HG03342 (cell line): ENCODE data around the gene DPH3.

Experiments used
- ATAC-seq: cut with Tn5 transposase; IDR thresholded peaks from one replicate; pipeline ENCODE4 v1.9.1; 2021; ENCODE audit warnings: mild to moderate bottlenecking, moderate library complexity; ENCODE audit not compliant: unreplicated experiment

DPH3 gene

GRCh38 chr3:16236856-16237393 is 27.8 kb downstream of the DPH3 start:
- ATAC-seq = no peak

- no peak for ATAC-seq
These were observed 28.6 kb downstream of the DPH3 start for GRCh38 chr3:16236030-16236639.

DNA sequence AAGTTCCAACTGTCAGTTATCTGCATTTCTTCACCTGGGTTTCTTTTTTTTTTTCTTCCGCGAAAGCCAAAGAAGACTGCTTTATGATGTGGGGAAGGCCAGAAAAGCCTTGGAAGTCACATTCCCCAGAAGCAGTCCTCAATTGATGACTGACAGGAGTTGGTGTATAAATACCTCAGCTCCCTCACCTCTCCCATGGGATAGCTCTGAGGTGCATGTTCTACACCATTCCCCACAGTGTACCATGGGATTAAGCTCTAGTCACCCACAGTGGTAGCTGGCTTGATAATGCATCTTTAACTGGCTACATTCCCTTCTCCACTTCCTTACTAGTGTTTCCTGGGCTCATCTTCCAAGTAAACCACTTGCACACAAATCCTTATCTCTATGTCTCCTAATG is 30.5 kb downstream of the DPH3 start:
- no peak for ATAC-seq

DNA sequence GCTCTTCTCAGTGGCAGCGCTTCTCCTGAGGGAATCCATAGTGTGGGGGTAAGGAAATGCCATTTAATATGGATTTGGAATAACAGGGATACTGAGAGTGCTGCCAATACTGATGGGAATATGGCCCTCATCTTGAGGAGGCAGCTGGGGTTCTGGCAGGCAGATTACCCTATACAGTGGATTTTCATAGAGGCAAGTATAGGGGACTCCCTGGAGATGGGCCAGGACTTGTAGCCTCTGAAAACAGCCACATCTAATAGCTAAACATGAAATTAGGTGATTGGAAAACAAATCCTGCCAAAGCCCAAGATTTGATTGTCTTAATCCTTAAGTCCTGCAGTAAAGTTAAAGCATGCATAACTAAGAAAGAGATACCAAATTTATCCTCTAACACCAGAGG is 30.9 kb downstream of the DPH3 start:
- no peak for ATAC-seq

GRCh38 chr3:16231983-16232382 is 32.8 kb downstream of the DPH3 start:
- ATAC-seq = no peak

- no peak for ATAC-seq
These were observed 35.1 kb downstream of the DPH3 start for GRCh38 chr3:16229681-16230080.

DNA sequence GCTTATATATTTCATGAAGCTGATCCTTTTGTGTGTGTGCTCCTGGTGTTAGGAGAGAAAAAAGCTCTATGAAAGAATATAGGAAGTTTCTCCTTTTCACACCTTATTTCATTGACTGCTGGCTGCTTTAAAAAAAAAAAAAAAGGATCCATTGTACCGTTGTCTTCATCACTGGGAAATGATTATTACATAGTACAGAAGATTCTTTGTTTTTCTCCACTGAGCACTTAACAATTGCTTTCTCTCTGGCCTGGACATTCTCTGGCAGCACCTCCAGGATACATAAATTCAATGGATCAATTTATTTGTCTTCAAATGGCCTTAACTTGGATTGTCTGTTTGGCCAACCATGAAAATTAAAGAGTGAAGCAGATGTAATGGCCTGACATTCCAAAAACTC is 37.2 kb downstream of the DPH3 start:
- no peak for ATAC-seq

- no peak for ATAC-seq
These were observed 40.4 kb downstream of the DPH3 start for GRCh38 chr3:16224325-16224724.

DNA sequence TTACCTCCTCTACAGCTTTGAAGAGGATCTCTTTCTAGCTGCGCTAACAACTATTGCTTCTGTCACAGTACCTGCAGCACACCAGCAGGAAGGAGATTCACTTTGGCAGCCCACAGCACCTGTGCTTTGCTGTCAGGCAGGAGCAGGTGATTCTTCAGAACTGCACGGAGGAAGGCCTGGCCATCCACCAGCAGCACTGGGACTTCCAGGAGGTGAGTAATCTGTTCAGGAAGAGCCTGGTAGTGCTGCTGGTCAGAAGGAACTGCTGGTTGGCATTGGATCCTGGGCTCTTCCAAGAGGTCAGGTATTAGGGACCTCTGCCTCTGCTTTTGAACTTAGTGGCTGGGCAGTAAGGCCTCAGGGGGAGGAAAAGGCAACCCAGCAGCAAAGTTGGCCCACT is 42.2 kb downstream of the DPH3 start:
- no peak for ATAC-seq

DNA sequence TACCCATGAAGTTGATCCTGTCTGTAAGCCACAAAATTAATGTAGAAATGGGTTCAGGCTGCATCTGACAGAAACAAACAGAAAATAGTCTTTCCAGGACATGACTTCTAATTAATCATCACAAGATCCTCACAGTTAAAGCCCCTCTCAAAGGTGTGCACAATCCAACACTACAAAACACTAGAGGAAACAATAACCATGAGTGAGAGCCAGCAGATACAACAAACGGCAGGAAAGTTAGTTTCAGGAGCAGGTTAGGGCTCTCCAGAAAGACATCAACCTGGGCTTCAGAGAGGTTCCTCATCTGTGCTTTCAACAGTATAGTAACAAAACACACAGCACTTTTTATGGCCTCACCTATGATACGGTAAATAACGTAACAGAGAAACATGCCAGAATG is 42.8 kb downstream of the DPH3 start:
- ATAC-seq = no peak

- no peak for ATAC-seq
These were observed 45.0 kb downstream of the DPH3 start for GRCh38 chr3:16219777-16220176.

- ATAC-seq = no peak
These were observed 48.3 kb downstream of the DPH3 start for GRCh38 chr3:16216373-16216935.

GRCh38 chr3:16214366-16214765 is 50.4 kb downstream of the DPH3 start:
- ATAC-seq = no peak

DNA sequence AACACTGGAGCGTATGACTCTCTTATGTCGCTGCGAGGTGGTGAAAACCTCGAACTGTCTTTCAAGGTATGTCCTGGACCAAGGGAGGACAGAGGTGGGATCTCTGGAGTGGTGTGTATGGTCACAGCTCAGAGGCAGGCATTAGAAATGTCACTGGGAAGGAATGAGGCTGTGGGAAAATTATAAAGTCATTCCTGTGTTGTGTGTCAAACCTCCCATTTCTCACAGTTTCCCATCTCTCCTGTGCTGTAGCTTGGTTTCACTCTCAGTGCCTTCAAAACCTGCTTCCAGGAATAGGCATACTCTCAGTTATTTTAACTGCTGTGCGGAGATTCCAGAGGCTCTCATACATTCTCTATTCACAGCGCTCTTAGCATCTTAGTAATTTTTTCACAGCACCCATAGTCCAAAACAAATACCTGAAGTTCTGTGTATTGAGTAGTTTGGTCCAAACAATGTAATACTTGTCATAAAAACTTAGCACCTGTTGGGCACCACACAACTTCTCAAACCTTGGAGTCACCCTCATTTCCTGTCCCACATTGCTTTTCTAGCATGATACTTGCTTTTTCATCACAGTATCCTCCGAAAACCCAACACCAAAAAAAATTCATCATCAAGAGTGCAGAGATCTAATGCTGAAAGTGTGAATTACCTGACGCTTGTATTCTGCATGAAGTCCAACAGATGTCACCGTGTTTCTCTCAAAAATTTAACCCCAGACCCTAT is 53.4 kb downstream of the DPH3 start:
- no peak for ATAC-seq
